H9 (cell line): ENCODE measurements around the gene PARM1. TPM values are rescaled to one million over a fixed set of nuclear protein-coding genes. Genes with fewer than 3 reads are reported as not detected.

Source experiments
- DNase-seq: peaks from one replicate; pipeline ENCODE4 v3.0.0-alpha.2; 2017
- H2AFZ ChIP-seq: one replicate; pipeline ENCODE4 v1.6.1; 2013; ENCODE audit warnings: mild to moderate bottlenecking, low read length, control low read depth, moderate library complexity
- H2AK5ac ChIP-seq: 2 replicates; pipeline ENCODE4 v1.6.1; 2013; ENCODE audit warnings: low read length, control low read depth, mixed read lengths; ENCODE audit not compliant: insufficient read length
- H2BK120ac ChIP-seq: one replicate; pipeline ENCODE4 v1.6.1; 2013; ENCODE audit warnings: low read depth, mild to moderate bottlenecking, low read length, control low read depth, inconsistent platforms; ENCODE audit not compliant: poor library complexity, severe bottlenecking
- H2BK12ac ChIP-seq: 2 replicates; pipeline ENCODE4 v1.6.1; 2013; ENCODE audit warnings: low read length, control low read depth, mixed read lengths, low read depth; ENCODE audit not compliant: insufficient read length
- H2BK15ac ChIP-seq: 2 replicates; pipeline ENCODE4 v1.6.1; 2013; ENCODE audit warnings: low read depth, low read length, control low read depth
- H2BK20ac ChIP-seq: one replicate; pipeline ENCODE4 v1.6.1; 2013; ENCODE audit warnings: low read depth, mild to moderate bottlenecking, low read length, control low read depth, inconsistent platforms; ENCODE audit not compliant: poor library complexity, severe bottlenecking
- H2BK5ac ChIP-seq: 2 replicates; pipeline ENCODE4 v1.6.1; 2013; ENCODE audit warnings: low read length, control low read depth, mixed read lengths; ENCODE audit not compliant: insufficient read length
- H3K14ac ChIP-seq: 2 replicates; pipeline ENCODE4 v1.6.1; 2013; ENCODE audit warnings: low read length, control low read depth; ENCODE audit not compliant: insufficient read depth
- H3K18ac ChIP-seq: 2 replicates; pipeline ENCODE4 v1.6.1; 2013; ENCODE audit warnings: low read depth, mild to moderate bottlenecking, mixed read lengths, low read length, control low read depth; ENCODE audit not compliant: insufficient read length
- H3K23ac ChIP-seq: 2 replicates; pipeline ENCODE4 v1.6.1; 2013; ENCODE audit warnings: low read length, control low read depth, mixed read lengths, low read depth; ENCODE audit not compliant: insufficient read length
- H3K23me2 ChIP-seq: 2 replicates; pipeline ENCODE4 v1.6.1; 2013; ENCODE audit warnings: low read depth, mild to moderate bottlenecking, mixed read lengths, low read length, control low read depth; ENCODE audit not compliant: insufficient read length, poor library complexity, severe bottlenecking
- H3K27ac ChIP-seq: 2 replicates; pipeline ENCODE4 v1.5.1; 2013; ENCODE audit warnings: low read length, control low read depth, mixed read lengths, low read depth; ENCODE audit not compliant: insufficient read length
- H3K27me3 ChIP-seq: 2 replicates; pipeline ENCODE4 v1.6.1; 2013; ENCODE audit warnings: low read length, control low read depth, inconsistent platforms; ENCODE audit not compliant: insufficient read depth
- H3K4ac ChIP-seq: 2 replicates; pipeline ENCODE4 v1.6.1; 2013; ENCODE audit warnings: low read depth, mild to moderate bottlenecking, control low read depth, inconsistent platforms, low read length, moderate library complexity
- H3K4me1 ChIP-seq: 2 replicates; pipeline ENCODE4 v1.6.1; 2013; ENCODE audit warnings: low read length, control low read depth, inconsistent platforms; ENCODE audit not compliant: insufficient read depth
- H3K4me2 ChIP-seq: 2 replicates; pipeline ENCODE4 v1.6.1; 2013; ENCODE audit warnings: low read length, control low read depth, mixed read lengths; ENCODE audit not compliant: insufficient read length, insufficient read depth
- H3K56ac ChIP-seq: 2 replicates; pipeline ENCODE4 v1.6.1; 2013; ENCODE audit warnings: low read depth, mild to moderate bottlenecking, mixed read lengths, low read length, control low read depth; ENCODE audit not compliant: insufficient read length
- H3K79me1 ChIP-seq: 2 replicates; pipeline ENCODE4 v1.6.1; 2013; ENCODE audit warnings: low read depth, mild to moderate bottlenecking, moderate library complexity, low read length, control low read depth, inconsistent platforms; ENCODE audit not compliant: insufficient read depth, poor library complexity, severe bottlenecking
- H3K79me2 ChIP-seq: 2 replicates; pipeline ENCODE4 v1.6.1; 2013; ENCODE audit warnings: low read length, control low read depth, inconsistent platforms; ENCODE audit not compliant: insufficient read depth
- H3K9ac ChIP-seq: 2 replicates; pipeline ENCODE4 v1.6.1; 2013; ENCODE audit warnings: low read length, control low read depth, mixed read lengths; ENCODE audit not compliant: insufficient read length; ENCODE audit errors: extremely low read depth
- H3K9me3 ChIP-seq: one replicate; pipeline ENCODE4 v1.6.1; 2013; ENCODE audit warnings: low read depth, low read length, inconsistent platforms; ENCODE audit not compliant: control insufficient read depth
- H3T11ph ChIP-seq: one replicate; pipeline ENCODE4 v1.6.1; 2013; ENCODE audit warnings: mild to moderate bottlenecking, low read length, control low read depth, inconsistent platforms
- H4K20me1 ChIP-seq: one replicate; pipeline ENCODE4 v1.6.1; 2013; ENCODE audit not compliant: control insufficient read depth, insufficient read length, insufficient read depth
- H4K5ac ChIP-seq: 2 replicates; pipeline ENCODE4 v1.6.1; 2013; ENCODE audit warnings: low read depth, mild to moderate bottlenecking, mixed read lengths, low read length, control low read depth; ENCODE audit not compliant: insufficient read length
- H4K8ac ChIP-seq: replicated peaks from 2 replicates; pipeline ENCODE4 v1.6.1; 2013; ENCODE audit warnings: low read length, control low read depth, mixed read lengths, low read depth; ENCODE audit not compliant: insufficient read length
- H4K91ac ChIP-seq: 2 replicates; pipeline ENCODE4 v1.6.1; 2013; ENCODE audit warnings: low read depth, mild to moderate bottlenecking, moderate library complexity, mixed read lengths, low read length, control low read depth; ENCODE audit not compliant: insufficient read length
- H3K27ac Mint-ChIP-seq, 3 experiments: 2 replicates in 2 of 3; 3 replicates in 1 of 3; pipeline ENCODE4 v1.8.0; 2020 to 2021; ENCODE audit warnings: mixed read lengths in 3 of 3, mild to moderate bottlenecking in 1 of 3, moderate library complexity in 1 of 3
- H3K27me3 Mint-ChIP-seq: 2 replicates; pipeline ENCODE4 v1.8.0; 2021; ENCODE audit warnings: low read depth, mild to moderate bottlenecking, moderate library complexity, mixed read lengths
- H3K36me3 Mint-ChIP-seq, 3 experiments: 2 replicates in 2 of 3; 3 replicates in 1 of 3; pipeline ENCODE4 v1.8.0; 2020 to 2021; ENCODE audit warnings: low read depth in 3 of 3, mixed read lengths in 3 of 3; ENCODE audit not compliant: insufficient read depth in 1 of 3
- H3K4me1 Mint-ChIP-seq, 2 experiments: 2 replicates each; pipeline ENCODE4 v1.8.0; 2020; ENCODE audit warnings: mixed read lengths in 2 of 2
- H3K4me3 Mint-ChIP-seq, 2 experiments: 2 replicates in 1 of 2; 3 replicates in 1 of 2; pipeline ENCODE4 v1.8.0; 2020 to 2021; ENCODE audit warnings: mild to moderate bottlenecking in 2 of 2, mixed read lengths in 2 of 2, moderate library complexity in 1 of 2
- H3K9me3 Mint-ChIP-seq, 2 experiments: 2 replicates in 1 of 2; 3 replicates in 1 of 2; pipeline ENCODE4 v1.8.0; 2020; ENCODE audit warnings: mild to moderate bottlenecking in 2 of 2, mixed read lengths in 2 of 2, moderate library complexity in 1 of 2
- WGBS: extraction: QIAGEN DNeasy Blood & Tissue Kit; methylation state at CpG from one replicate; pipeline ENCODE4 v1.1.7; 2013; ENCODE audit warnings: missing lambda C conversion rate, low lambda C conversion rate, mixed read lengths; ENCODE audit not compliant: insufficient read length; ENCODE audit errors: extremely low coverage; 5-methylcytosine and 5-hydroxymethylcytosine counted together
- total RNA-seq: library from RNA; stranded (reverse); gene quantifications from 2 replicates; pipeline ENCODE4 v1.2.1, GENCODE V29; 2021
- TF ChIP-seq, protein P1 (sequence below): fragments of 200-600 bp; sonication (generic); conservative IDR thresholded peaks from 3 replicates; pipeline ENCODE4 v1.8.0; 2021; ENCODE audit warnings: antibody characterized with exemption, mild to moderate bottlenecking

The PARM1 gene
- total RNA-seq, 1 experiment from 2014 or later: 2.0 TPM

- no peak overlapping the region for H3K4me3 Mint-ChIP-seq
- no peak overlapping the region for H3K4ac ChIP-seq
- no peak overlapping the region for H4K8ac ChIP-seq
- H3K4me2 ChIP-seq: no peak overlapping the region
- H4K5ac ChIP-seq: no peak overlapping the region
- H2AFZ ChIP-seq: no peak overlapping the region
- H3T11ph ChIP-seq: no peak overlapping the region
- H3K14ac ChIP-seq: no peak overlapping the region
- H3K23ac ChIP-seq: no peak overlapping the region
- no peak for DNase-seq
- H3K9me3 ChIP-seq: no peaks in the 10 kb centered on the region
- no CpG with 5 or more reads among the region's 3 CpGs for WGBS
- H3K9me3 Mint-ChIP-seq: no peaks in the 10 kb centered on the region; a peak in 1 of 5 replicates
- no peaks in the 10 kb centered on the region for H3K27me3 ChIP-seq
- H3K23me2 ChIP-seq: no peaks in the 10 kb centered on the region
- H3K79me1 ChIP-seq: no peaks in the 10 kb centered on the region
- H3K27ac Mint-ChIP-seq: no peak overlapping the region
- H2BK5ac ChIP-seq: no peak overlapping the region
- no peaks in the 10 kb centered on the region for H3K79me2 ChIP-seq
- no peaks in the 10 kb centered on the region for H3K4me1 Mint-ChIP-seq
- no peak overlapping the region for H3K56ac ChIP-seq
- H2AK5ac ChIP-seq: no peak overlapping the region
- no peaks in the 10 kb centered on the region for H3K4me1 ChIP-seq
- peaks cover 2% of the 10 kb centered on the region; the same call in 1 of the 2 replicates for H3K27me3 Mint-ChIP-seq
- no peak overlapping the region for H3K27ac ChIP-seq
- H3K18ac ChIP-seq: no peak overlapping the region
- no peak overlapping the region for H2BK15ac ChIP-seq
- H4K20me1 ChIP-seq: no peaks in the 10 kb centered on the region
- no peak overlapping the region for H2BK120ac ChIP-seq
- no peak overlapping the region for H3K9ac ChIP-seq
- no peak overlapping the region for H4K91ac ChIP-seq
- H2BK12ac ChIP-seq: no peak overlapping the region
- no peak overlapping the region for H2BK20ac ChIP-seq
- H3K36me3 Mint-ChIP-seq: no peaks in the 10 kb centered on the region; a peak in 3 of 7 replicates
- TF ChIP-seq, protein P1, sequence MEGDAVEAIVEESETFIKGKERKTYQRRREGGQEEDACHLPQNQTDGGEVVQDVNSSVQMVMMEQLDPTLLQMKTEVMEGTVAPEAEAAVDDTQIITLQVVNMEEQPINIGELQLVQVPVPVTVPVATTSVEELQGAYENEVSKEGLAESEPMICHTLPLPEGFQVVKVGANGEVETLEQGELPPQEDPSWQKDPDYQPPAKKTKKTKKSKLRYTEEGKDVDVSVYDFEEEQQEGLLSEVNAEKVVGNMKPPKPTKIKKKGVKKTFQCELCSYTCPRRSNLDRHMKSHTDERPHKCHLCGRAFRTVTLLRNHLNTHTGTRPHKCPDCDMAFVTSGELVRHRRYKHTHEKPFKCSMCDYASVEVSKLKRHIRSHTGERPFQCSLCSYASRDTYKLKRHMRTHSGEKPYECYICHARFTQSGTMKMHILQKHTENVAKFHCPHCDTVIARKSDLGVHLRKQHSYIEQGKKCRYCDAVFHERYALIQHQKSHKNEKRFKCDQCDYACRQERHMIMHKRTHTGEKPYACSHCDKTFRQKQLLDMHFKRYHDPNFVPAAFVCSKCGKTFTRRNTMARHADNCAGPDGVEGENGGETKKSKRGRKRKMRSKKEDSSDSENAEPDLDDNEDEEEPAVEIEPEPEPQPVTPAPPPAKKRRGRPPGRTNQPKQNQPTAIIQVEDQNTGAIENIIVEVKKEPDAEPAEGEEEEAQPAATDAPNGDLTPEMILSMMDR: no peak
Observed at GRCh38 chr4:74997948-74998729, 65.2 kb downstream of the PARM1 start.
